Stimulated activated CD8-positive, alpha-beta memory T cell treated with anti-CD3 and anti-CD28 coated beads, Interleukin-7, amount 100 ng/mL, for 4 hours (primary cell): ENCODE measurements around the gene CDK7.
"Not testable (repeated sequence)": the region's sequence is repeated elsewhere in the genome, so short reads cannot be mapped to it uniquely, and the experiment has no call there.

ENCODE experiments used
- DNase-seq, 2 donors: peaks; one replicate each; pipeline ENCODE4 v3.0.0-alpha.2; 2020; ENCODE audit warnings: low read depth in 2 of 2

Gene CDK7

DNA sequence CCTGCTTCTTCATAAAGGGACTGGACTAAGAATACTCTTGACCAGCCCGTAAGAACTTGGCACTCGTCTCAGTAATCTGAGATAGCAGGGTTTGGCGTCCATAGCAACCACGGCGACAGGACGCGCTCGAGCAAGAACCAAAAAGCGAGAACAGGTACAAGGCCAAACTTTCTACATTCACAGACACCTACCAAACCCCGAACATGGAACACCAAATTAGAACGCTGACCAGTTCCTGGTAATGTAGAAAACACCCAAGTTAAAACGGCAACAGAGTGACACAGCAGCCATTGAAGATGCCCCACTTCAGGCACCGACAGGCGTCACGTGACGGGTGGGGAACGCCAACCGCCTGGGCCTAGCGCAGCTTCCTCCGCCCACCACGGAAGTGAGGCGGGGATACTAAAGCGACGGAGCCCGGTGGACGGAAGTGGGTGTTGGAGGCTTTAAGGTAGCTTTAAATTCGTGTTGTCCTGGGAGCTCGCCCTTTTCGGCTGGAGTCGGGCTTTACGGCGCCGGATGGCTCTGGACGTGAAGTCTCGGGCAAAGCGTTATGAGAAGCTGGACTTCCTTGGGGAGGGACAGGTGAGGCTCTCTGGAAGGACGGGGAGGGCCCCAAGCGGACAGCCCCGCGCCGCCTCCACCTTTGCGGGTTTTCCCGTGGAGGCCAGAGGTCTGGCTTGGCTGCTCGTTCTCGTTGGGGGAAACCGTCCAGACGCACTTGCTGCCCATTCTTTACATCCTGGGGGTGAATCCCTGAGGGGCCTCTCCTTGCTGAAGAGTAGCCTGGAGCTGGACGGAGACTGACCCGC is at the start of gene CDK7:
CDK7 (plus strand) TSS at position 430 of the 812 bp plus-strand sequence; CDS start at position 520, 90 bp downstream.
- peak; percentile 87 to 89 for DNase-seq

DNA sequence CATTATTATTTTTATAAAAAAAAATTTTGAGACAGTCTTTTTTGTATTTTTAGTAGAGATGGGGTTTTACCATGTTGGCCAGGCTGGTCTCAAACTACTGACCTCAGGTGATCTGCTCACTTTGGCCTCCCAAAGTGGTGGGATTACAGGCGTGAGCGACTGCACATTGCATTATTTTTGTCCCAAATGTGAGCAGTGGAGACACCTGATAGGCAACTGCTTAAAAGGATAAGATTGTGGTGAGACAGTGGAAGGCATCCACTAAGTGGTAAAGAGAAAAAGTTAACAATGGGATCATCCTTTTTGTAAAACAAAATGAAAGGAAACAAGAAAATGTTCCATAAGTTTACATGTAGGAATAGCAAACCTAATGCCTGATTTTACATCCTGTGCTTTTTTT is 47.3 kb upstream of the CDK7 start:
- DNase-seq = no peak

DNA sequence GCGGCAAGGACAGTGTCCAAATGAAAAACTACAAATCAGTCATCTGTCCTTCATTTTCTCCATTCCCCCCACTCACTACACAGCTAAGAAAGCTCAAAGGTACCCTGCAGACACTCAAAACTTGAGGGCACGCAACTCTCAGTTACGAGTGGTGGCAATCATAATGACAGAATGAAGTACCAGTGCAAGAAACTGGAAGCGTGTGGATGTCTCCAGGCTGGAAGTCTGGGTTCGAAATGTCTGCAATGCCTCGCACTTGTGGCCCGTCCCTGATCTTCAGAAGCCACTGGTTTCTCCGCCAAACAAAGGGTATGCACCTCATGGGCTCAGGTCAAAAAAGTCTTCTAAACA is 45.9 kb upstream of the CDK7 start:
- DNase-seq = no peak

DNA sequence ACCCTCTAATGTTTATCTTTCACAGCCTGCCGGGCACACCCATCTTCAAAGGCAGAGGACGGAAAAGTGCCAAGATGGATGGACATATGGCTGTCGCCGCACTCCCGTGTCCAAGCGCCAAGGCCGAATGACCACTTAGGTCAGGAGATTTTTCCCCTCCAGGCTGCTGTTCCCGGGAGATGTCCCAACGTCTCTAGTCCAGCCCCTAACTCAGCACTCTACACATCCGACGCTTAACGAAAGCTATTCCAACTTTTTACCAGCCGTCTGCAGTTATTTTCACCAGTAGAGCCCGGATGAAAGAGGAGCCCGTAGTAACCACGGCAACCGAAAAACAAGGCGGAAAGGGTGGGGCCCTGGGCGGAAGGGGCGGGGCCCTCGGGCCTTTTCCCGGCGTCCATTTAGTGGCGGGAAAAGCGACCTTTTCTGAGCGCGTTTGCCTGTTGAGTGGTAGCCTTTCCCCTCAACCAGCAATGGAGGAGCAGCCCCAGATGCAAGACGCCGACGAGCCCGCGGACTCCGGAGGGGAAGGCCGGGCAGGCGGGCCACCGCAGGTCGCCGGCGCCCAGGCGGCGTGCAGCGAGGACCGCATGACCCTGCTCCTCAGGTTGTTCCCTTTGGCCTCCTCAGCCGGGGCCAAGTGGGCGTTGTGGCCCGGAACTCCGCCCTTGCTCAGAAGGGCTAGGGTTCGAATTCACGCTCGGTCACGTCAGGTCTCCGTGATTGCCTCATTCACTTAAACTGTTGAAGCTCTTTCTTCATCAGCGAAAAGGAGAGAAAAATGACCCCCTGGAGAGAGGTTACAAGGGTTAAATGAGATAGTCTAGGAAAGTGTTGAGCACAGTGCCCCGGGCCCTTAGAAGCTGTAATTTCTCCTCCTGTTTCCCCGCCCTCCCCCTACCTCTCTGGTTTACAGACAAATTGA is 45.3 kb upstream of the CDK7 start, which contains the start of gene CENPH:
CENPH (plus strand) TSS at position 422 of the 925 bp plus-strand sequence; CDS start at position 474, 52 bp downstream.
- peak; percentile 81 to 85 for DNase-seq

DNA sequence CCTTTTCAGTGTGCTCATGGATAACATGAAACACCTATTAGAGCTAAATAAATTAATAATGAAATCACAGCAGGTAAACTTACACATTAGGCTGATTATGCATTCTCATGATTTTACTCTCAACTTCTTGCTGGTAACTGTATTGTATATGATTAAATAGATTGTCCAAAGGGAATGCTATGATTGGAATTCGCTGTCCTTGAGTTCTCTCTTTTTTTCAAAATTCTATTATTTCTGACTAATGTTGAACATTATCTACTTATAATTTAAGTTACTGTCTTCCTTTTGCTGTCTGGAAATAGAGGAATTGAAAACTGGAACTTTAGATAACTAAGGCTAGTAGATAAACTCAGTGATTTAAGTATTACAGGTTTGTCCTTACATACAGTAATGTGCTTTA is 32.2 kb upstream of the CDK7 start:
- DNase-seq = no peak

DNA sequence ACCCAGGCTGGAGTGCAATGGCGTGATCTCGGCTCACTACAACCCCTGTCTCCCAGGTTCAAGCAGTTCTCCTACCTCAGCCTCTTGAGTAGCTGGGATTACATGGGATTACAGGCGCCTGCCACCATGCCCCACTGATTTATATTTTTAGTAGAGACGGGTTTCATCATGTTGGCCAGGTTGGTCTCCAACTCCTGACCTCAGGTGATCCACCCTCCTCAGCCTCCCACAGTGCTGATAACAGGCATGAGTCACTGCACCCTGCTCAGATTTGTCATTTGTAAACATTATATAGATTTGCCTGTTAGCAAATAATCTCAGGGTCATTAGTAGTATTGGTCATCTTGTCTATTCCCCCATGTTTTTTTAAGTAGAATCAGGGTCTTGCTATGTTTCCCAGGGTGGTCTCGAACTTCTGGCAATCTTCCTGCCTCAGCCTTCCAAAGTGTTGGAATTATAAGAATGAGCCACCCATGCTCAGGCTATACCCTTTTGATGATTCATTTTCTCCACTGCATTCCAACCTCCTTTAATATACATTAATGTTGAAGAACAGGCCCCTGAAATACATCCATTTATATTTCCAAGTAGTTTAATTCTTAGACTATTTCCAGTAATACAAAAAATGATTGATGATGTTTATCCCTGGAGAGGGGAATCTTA is 28.0 kb upstream of the CDK7 start:
- DNase-seq = no peak

DNA sequence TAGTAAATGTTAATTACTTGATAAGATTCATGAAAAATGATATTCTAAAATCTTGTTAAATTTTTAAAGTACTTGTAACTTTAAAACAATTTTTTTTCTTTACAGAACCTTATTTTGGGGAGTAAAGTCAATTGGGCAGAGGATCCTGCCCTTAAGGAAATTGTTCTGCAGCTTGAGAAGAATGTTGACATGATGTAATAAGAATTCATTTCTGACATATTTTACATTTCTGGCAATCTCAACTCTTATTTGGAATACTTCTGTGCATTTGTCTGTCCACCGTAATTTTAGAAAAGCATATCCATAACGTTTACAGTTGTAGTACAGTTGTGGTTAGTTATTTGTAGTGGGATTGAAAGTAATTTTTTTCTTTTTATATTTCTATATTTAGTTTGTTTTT is 25.1 kb upstream of the CDK7 start:
- DNase-seq = no peak

DNA sequence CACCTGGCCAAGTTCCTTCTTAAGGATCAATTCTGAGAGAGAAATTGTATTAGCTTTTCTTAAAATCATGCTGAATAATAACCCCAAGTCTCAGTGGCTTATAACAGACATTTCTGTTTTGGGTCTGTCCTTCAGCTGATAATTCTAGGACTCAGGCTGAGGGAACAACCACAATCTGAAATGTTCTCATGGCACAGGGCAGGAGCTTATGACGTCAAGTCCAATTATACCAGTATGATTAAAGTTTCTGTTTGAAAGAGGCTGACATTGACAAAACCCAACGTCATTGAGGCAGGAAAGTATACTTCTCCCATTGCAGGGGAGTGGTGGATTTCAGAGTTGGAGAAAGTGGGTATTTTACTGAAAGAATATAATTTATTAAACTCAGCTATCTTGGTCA is 23.5 kb upstream of the CDK7 start:
- no peak for DNase-seq

DNA sequence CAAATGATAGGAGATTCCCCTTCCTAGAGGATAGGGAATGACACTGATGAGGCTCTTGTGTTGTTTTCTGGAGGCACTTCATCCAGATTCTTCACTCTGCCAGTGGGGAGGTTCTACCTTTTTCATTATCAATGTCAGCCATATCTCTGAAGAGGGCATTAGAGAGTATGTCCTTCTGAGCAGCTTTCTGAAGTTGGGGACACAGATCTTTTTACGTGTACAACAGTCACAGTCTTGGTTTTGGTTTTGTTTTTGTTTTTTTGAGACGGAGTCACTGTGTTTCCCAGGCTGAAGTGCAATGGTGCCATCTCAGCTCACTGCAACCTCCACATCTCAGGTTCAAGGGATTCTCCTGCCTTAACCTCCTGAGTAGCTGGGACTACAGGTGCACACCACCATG is 22.7 kb upstream of the CDK7 start:
- DNase-seq = no peak

DNA sequence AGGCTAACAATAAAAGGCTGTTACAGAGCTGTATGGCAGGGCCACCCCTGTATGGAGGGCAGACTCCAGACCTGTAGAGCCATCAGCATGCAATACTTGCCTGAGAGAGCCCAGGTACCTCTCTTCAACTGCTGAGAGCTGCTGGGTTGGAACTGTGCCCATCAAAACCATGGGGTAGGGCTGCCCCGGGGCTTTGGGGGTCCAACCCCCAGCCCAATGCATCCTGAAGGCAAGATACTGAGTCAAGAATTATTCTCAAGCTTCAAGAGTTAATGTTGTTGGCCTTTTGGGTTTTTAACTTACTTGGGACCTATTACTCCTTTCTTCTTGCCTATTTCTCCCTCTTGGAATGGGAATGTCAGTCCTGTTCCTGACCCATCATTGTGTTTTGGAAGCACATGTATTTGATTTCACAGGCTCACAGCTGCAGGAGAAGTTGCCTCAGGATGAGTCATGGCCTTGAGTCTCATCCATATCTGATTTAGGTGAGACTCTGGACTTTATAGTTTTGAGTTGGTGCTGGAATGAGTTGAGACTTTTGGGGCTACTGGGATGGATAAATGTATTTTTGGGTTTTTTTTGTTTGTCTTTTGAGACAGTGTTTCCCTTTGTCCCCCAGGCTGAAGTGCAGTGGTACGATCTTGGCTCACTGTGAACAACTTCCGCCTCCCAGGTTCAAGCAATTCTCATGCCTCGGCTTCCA is 21.0 kb upstream of the CDK7 start:
- no peak for DNase-seq

DNA sequence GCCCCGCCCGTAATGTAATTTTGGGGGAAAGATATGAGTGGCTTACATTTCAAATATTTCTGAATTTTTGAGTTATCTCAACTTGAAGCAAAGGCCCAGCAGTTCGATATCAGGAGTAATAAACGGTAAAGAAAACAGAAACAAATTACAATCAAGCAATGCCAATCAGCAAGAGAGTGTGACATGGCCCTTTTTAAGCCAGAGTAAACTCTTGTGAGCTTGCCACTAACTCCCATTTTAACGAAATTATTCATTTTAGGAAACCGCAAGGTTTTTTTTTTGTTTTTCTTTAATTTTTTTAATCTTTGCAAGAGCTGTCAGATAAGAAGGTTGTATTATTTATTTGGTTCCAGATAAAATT is 17.6 kb upstream of the CDK7 start:
- no peak for DNase-seq

DNA sequence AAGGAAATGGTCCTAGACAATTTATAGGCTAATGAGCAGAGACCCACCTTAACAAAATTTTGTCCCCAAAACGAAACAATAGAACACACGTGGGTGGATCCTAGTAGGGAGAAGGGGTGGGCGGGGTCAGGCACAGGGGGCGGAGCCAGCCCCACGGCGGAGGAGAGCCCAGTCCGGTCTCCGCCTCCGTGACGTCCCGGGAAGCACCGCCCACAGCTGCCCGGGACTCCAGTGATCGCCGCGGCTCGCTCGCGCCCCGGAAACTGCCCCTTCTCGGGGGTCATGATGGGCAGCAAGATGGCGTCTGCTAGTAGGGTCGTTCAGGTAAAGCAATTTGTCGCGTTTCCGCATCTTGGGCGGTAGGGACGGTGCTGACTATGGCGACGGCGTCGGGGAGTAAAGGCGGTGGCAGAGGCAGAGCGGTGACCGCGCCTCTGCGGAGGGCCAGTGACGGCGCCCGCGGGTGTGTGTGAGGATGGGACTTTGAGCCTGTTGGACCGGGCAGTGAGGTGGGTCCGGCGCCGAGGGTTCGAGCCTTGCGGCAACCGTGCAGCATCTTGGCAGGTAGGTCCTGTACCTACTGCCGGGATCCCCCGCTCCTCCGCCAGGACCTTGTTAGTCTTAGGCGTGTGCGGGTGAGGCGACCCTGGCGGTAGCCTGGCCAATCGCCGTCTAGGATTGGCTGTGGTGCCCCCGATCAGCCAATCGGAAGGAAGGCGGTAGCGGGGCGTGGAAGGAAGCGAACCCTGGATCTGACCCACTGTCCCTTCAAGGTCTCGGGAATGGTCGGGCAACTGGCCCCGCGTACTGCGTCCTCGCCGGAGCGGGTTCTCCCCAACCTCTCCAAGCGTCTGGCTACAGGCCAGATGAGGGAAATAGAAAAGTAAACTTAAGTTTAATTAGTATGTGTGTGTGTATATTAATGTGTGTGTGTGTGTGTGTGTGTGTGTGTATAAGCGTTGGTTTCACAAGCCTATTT is 16.8 kb upstream of the CDK7 start:
- peak; percentile 88 to 93 for DNase-seq

DNA sequence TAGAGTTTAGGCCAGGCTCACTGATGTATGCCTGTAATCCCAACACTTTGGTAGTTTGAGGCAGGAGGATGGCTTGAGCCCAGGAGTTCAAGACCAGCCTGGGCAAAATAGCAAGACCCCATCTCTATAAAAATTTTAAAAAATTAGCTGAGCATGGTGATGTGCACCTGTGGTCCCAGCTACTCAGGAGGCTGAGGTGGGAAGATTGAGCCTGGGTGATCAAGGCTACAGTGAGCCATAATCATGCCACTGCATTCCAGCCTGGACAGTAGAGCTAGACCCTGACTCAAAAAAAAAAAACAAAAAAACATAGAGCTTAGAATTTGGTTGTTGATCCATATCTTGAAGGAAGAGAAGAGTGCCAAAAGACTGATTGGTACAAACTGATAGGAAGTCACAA is 14.7 kb upstream of the CDK7 start:
- DNase-seq = no peak

DNA sequence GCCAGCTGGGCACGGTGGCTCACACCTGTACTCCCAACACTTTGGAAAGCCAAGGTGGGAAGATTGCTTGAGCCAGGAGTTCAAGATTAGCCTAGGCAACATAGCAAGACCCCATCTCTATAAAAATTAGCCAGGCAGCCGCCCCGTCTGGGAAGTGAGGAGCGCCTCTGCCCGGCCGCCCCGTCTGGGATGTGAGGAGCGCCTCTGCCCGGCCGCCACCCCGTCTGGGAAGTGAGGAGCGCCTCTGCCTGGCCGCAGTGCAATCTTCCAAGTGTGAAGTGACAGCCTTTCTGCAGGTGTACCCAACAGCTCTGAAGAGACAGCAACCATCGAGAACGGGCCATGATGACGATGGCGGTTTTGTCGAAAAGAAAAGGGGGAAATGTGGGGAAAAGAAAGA is 14.3 kb upstream of the CDK7 start:
- DNase-seq = not testable (repeated sequence)

DNA sequence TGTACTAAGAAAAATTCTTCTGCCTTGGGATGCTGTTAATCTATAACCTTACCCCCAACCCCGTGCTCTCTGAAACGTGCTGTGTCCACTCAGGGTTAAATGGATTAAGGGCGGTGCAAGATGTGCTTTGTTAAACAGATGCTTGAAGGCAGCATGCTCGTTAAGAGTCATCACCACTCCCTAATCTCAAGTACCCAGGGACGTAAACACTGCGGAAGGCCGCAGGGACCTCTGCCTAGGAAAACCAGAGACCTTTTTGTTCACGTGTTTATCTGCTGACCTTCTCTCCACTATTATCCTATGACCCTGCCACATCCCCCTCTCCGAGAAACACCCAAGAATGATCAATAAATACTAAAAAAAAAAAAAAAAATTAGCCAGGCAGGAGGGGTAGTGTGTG is 13.9 kb upstream of the CDK7 start:
- not testable (repeated sequence) for DNase-seq

DNA sequence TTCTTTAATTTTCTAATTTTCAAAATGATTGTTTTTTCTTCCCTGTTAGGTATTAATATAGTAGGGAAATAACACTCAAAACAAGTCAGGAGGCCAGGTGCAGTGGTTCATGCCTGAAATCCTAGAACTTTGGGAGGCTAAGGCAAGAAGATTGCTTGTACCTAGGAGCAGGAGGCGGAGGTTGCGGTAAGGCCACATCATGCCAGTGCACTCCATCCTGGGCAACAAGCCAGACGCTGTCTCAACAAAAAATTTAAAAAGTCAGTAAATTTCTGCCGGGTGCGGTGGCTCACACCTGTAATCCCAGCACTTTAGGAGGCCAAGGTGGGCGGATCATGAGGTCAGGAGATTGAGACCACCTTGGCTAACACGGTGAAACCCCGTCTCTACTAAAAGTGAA is 10.2 kb upstream of the CDK7 start:
- no peak for DNase-seq

DNA sequence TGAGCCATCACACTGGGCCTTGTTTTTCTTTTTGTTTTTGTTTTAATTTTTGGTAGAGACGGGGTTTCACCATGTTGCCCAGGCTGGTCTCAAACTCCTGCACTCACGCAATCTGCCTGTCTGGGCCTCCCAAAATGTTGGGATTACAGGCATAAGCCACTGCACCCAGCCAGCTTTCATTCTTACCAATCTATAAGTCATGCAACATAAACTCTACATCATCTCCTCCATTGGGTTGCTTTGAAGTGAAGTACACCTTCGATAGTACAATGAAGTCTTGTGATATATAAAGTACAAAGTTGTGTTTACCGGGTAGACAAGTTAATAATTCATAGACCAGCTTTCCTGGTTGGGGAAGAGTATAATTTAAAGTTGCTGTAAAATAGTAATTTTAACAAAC is 8.8 kb upstream of the CDK7 start:
- DNase-seq = no peak

DNA sequence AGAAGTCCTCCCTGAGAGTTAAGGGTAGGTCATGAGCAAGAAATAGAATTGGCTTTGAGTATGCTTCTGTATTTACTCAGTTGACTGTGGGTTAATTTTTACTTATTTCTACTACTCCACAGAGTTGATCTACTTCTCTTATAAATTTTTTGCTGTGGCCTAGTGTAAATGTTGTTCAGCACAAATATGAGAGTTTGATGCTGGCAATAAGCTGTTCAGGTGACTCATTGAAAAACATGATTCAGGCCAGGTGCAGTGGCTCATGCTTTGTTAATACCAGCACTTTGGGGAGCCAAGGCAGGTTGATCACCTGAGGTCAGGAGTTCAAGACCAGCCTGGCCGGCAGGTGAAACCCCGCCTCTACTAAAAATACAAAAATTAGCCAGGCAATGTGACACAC is 4.5 kb upstream of the CDK7 start:
- DNase-seq = no peak

DNA sequence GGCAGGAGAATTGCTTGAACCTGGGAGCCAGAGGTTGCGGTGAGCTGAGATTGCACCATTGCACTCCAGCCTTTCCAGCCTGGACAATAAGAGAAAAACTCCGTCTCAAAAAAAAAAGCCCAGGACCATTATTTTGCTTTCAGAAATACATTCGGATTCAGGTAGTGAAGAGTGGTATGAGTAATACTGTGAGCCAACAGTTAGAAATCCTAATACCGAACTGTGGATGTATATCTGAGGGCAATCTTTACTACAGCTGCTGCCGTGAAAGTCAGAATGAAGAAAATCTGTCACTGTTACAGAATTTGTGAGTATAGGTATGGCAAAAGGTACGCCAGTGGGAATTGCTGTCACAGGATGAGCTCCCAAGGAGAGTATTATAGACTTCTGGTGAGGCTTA is 3.4 kb upstream of the CDK7 start:
- DNase-seq = no peak

DNA sequence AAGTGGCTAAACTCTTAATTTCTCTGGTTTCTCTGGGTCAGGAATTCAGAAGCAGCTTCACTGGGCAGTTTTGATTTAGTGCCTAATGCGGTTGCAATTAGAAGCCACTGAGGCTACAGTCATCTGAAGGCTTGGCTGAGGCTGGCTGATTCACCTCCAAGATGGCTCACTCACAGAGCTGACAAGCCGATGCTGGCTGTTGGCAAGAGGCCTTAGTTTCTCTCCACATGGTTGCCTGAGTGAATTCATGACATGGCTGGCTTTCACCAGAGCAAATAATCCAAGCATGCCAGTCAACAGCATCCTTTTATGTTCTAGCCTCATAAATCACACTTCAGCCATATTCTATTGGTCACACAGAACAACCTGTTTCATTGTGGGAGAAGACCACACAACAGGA is 2.8 kb upstream of the CDK7 start:
- no peak for DNase-seq

DNA sequence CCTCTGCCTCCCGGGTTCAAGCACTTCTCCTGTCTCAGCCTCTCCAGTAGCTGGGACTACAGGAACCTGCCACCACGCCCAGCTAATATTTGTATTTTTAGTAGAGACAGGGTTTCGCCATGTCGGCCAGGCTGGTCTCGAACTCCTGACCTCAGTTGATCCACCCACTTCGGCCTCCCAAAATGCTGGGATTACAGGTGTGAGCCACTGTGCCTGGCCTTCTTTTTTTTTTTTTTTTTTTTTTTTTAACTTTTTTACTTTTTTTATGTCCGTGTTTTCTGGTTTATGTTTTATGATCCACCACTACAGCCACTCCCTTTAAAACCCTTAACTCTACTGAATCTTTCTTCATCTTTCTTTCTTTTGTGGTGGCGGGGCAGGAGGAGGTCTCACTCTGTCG is 2.0 kb downstream of the CDK7 start:
- DNase-seq = not testable (repeated sequence)
